Activated T-helper 1 cell treated with anti-CD3 and anti-CD28 coated beads, Interleukin-12 subunit alpha, Interleukin-12 subunit beta, Interleukin-2, Interleukin-4 antibody, amounts not matched to agents 30 ng/mL and 10 ng/mL and 1 ng/mL, durations not matched to agents 14 hours and 24 hours and 36 hours (primary cell): ENCODE data around the gene NEAT1. TPM values are rescaled to one million over a fixed set of nuclear protein-coding genes. Genes with fewer than 3 reads are reported as not detected.
A peak's percentile ranks its signal among the peaks of the same experiment; 100 is the strongest.
"Not testable (repeated sequence)": the region's sequence is repeated elsewhere in the genome, so short reads cannot be mapped to it uniquely, and the experiment has no call there.

Experiments
- DNase-seq: peaks from one replicate; pipeline ENCODE4 v3.0.0; 2021; ENCODE audit warnings: low spot score
- H3K27ac Mint-ChIP-seq: one replicate; pipeline ENCODE4 v1.8.0; 2021; ENCODE audit warnings: mild to moderate bottlenecking, mixed read lengths
- H3K27me3 Mint-ChIP-seq: one replicate; pipeline ENCODE4 v1.8.0; 2022; ENCODE audit warnings: mild to moderate bottlenecking, moderate library complexity, mixed read lengths; ENCODE audit not compliant: insufficient read depth
- H3K36me3 Mint-ChIP-seq: one replicate; pipeline ENCODE4 v1.8.0; 2021; ENCODE audit warnings: low read depth, mixed read lengths
- H3K4me1 Mint-ChIP-seq: one replicate; pipeline ENCODE4 v1.8.0; 2021; ENCODE audit warnings: low read depth, mixed read lengths
- H3K4me3 Mint-ChIP-seq: one replicate; pipeline ENCODE4 v1.8.0; 2021; ENCODE audit warnings: mild to moderate bottlenecking, moderate library complexity, mixed read lengths
- H3K9me3 Mint-ChIP-seq: one replicate; pipeline ENCODE4 v1.8.0; 2021; ENCODE audit warnings: mixed read lengths
- intact Hi-C: fragments of 100-400 bp; cut with micrococcal nuclease; formaldehyde crosslinking; loops from one replicate; pipeline ENCODE4 v1.15.1; 2024
- total RNA-seq: library from RNA; stranded (reverse); gene quantifications from 2 replicates; pipeline ENCODE4 v1.2.3, GENCODE V29; 2022

NEAT1 gene
- total RNA-seq, 1 donor from 2014 or later = 507 TPM

GRCh38 chr11:65452806-65453490 lies 30.4 kb downstream of the NEAT1 start:
- Mint-ChIP-seq H3K36me3 (peaks cover 12% of the 10 kb centered on the region), H3K4me1 (peaks cover 27% of the 10 kb centered on the region), H3K27me3 (peaks cover 2% of the 10 kb centered on the region), H3K9me3 (no peaks in the 10 kb centered on the region), H3K4me3 (peak overlapping the region; percentile 40), H3K27ac (no peak overlapping the region)
- DNase-seq = no peak
- intact Hi-C loops = no loop called here

- Mint-ChIP-seq H3K9me3 (no peaks in the 10 kb centered on the region), H3K27ac (peak overlapping the region; percentile 50), H3K4me3 (peak overlapping the region; percentile 95), H3K4me1 (peaks cover 31% of the 10 kb centered on the region), H3K36me3 (peaks cover 14% of the 10 kb centered on the region), H3K27me3 (peaks cover 2% of the 10 kb centered on the region)
- intact Hi-C loops = loop anchor here (2.0 kb wide), 2 partner anchors 22 kb away; no protein-coding TSS in a partner anchor
- no peak for DNase-seq
These were observed 31.7 kb downstream of the NEAT1 start for GRCh38 chr11:65454311-65454695.

GRCh38 chr11:65454696-65455456 lies 32.3 kb downstream of the NEAT1 start:
- peak; percentile 82 for DNase-seq
- H3K4me3 Mint-ChIP-seq = peak overlapping the region; percentile 95
- H3K36me3 Mint-ChIP-seq = peaks cover 15% of the 10 kb centered on the region
- intact Hi-C loops = loop anchor here (1.0 to 2.0 kb wide), 5 partner anchors 15 to 42 kb away; no protein-coding TSS in a partner anchor
- H3K27ac Mint-ChIP-seq = peak overlapping the region; percentile 81
- peaks cover 2% of the 10 kb centered on the region for H3K27me3 Mint-ChIP-seq
- H3K4me1 Mint-ChIP-seq = peaks cover 36% of the 10 kb centered on the region
- H3K9me3 Mint-ChIP-seq = no peaks in the 10 kb centered on the region

GRCh38 chr11:65456418-65456817 lies 33.8 kb downstream of the NEAT1 start:
- DNase-seq = no peak
- intact Hi-C loops = no loop called here
- H3K4me3 Mint-ChIP-seq = peak overlapping the region; percentile 58
- H3K36me3 Mint-ChIP-seq = peaks cover 15% of the 10 kb centered on the region
- H3K27ac Mint-ChIP-seq = peak overlapping the region; percentile 15
- no peaks in the 10 kb centered on the region for H3K9me3 Mint-ChIP-seq
- peaks cover 2% of the 10 kb centered on the region for H3K27me3 Mint-ChIP-seq
- H3K4me1 Mint-ChIP-seq = peaks cover 36% of the 10 kb centered on the region

- no peak overlapping the region for H3K4me3 Mint-ChIP-seq
- no peak for DNase-seq
These were observed 37.0 kb downstream of the NEAT1 start for GRCh38 chr11:65459552-65459951.

GRCh38 chr11:65465471-65465870 lies 42.9 kb downstream of the NEAT1 start:
- H3K27ac Mint-ChIP-seq, H3K4me3 Mint-ChIP-seq, intact Hi-C loops, DNase-seq, H3K36me3 Mint-ChIP-seq, H3K9me3 Mint-ChIP-seq, H3K27me3 Mint-ChIP-seq: not testable (repeated sequence)
- H3K4me1 Mint-ChIP-seq = peaks cover 16% of the 10 kb centered on the region

More at GRCh38 chr11:65459552-65459951, 37.0 kb downstream of the NEAT1 start:
- Mint-ChIP-seq H3K9me3 (no peaks in the 10 kb centered on the region), H3K4me1 (peaks cover 33% of the 10 kb centered on the region), H3K27ac (no peak overlapping the region), H3K36me3 (peaks cover 15% of the 10 kb centered on the region), H3K27me3 (no peaks in the 10 kb centered on the region)
- intact Hi-C loops = no loop called here

GRCh38 chr11:65467306-65467705 lies 44.7 kb downstream of the NEAT1 start:
- DNase-seq, H3K36me3 Mint-ChIP-seq, H3K4me3 Mint-ChIP-seq, H3K9me3 Mint-ChIP-seq, H3K27ac Mint-ChIP-seq, H3K27me3 Mint-ChIP-seq, intact Hi-C loops: not testable (repeated sequence)
- H3K4me1 Mint-ChIP-seq = peaks cover 25% of the 10 kb centered on the region

GRCh38 chr11:65468874-65469333 lies 46.3 kb downstream of the NEAT1 start:
- intact Hi-C loops = no loop called here
- Mint-ChIP-seq H3K4me1 (peaks cover 25% of the 10 kb centered on the region), H3K4me3 (no peak overlapping the region), H3K27me3 (no peaks in the 10 kb centered on the region), H3K27ac (peak overlapping the region; percentile 24), H3K9me3 (no peaks in the 10 kb centered on the region), H3K36me3 (no peaks in the 10 kb centered on the region)
- peak; percentile 41 for DNase-seq

- H3K36me3 Mint-ChIP-seq = peaks cover 3% of the 10 kb centered on the region
- H3K4me1 Mint-ChIP-seq = peaks cover 25% of the 10 kb centered on the region
- H3K27ac Mint-ChIP-seq = peak overlapping the region; percentile 99
- DNase-seq = no peak
- H3K9me3 Mint-ChIP-seq = no peaks in the 10 kb centered on the region
- H3K27me3 Mint-ChIP-seq = no peaks in the 10 kb centered on the region
- intact Hi-C loops = no loop called here
- no peak overlapping the region for H3K4me3 Mint-ChIP-seq
These were observed 47.9 kb downstream of the NEAT1 start for GRCh38 chr11:65470433-65471049.

- H3K4me1 Mint-ChIP-seq = peaks cover 22% of the 10 kb centered on the region
- H3K9me3 Mint-ChIP-seq = no peaks in the 10 kb centered on the region
- DNase-seq = no peak
- H3K27me3 Mint-ChIP-seq = no peaks in the 10 kb centered on the region
- peak overlapping the region; percentile 99 for H3K27ac Mint-ChIP-seq
- intact Hi-C loops = no loop called here
- peaks cover 3% of the 10 kb centered on the region for H3K36me3 Mint-ChIP-seq
- H3K4me3 Mint-ChIP-seq = peak overlapping the region; percentile 76
These were observed 48.9 kb downstream of the NEAT1 start for GRCh38 chr11:65471447-65471891.

GRCh38 chr11:65472588-65473277 lies 50.1 kb downstream of the NEAT1 start:
- not testable (repeated sequence) for H3K4me3 Mint-ChIP-seq, H3K36me3 Mint-ChIP-seq, DNase-seq, H3K9me3 Mint-ChIP-seq, H3K27me3 Mint-ChIP-seq
- Mint-ChIP-seq H3K27ac (peak overlapping the region; percentile 99), H3K4me1 (peaks cover 28% of the 10 kb centered on the region)
- intact Hi-C loops = loop anchor here (1.0 to 2.0 kb wide), 6 partner anchors 25 to 90 kb away; partner anchors contain the start of genes FRMD8 and SLC25A45

- no peaks in the 10 kb centered on the region for H3K27me3 Mint-ChIP-seq
- H3K4me3 Mint-ChIP-seq = no peak overlapping the region
- H3K9me3 Mint-ChIP-seq = no peaks in the 10 kb centered on the region
- no peak for DNase-seq
- H3K27ac Mint-ChIP-seq = no peak overlapping the region
- peaks cover 28% of the 10 kb centered on the region for H3K4me1 Mint-ChIP-seq
- H3K36me3 Mint-ChIP-seq = peaks cover 3% of the 10 kb centered on the region
- intact Hi-C loops = loop anchor here (2.0 kb wide), 1 partner anchor 37 kb away; no protein-coding TSS in a partner anchor
These were observed 50.8 kb downstream of the NEAT1 start for GRCh38 chr11:65473278-65473860.
